Astrocyte of the cerebellum (primary cell): ENCODE measurements around the gene UROC1.

Experiments
- DNase-seq: peaks from one replicate; pipeline ENCODE4 v3.0.0-alpha.2; 2011; ENCODE audit warnings: low read depth
- H3K4me3 ChIP-seq: 2 replicates; pipeline ENCODE4 v1.5.1; 2011; ENCODE audit warnings: mild to moderate bottlenecking, low read depth, low read length, moderate library complexity
- CTCF ChIP-seq: IDR thresholded peaks from 2 replicates; pipeline ENCODE4 v1.5.1; 2012; ENCODE audit warnings: low read length, low read depth, moderate library complexity, mild to moderate bottlenecking; ENCODE audit errors: missing control alignments
- in situ Hi-C: cut with HindIII; loops from 2 replicates; pipeline ENCODE4 v1.10.0; 2017; ENCODE audit warnings: low sequenced_read_pairs

The UROC1 gene

GRCh38 chr3:126555795-126556636 lies 38.4 kb upstream of the UROC1 start:
- H3K4me3 ChIP-seq = no peak overlapping the region
- in situ Hi-C loops = no loop called here
- no peak for TF ChIP-seq CTCF
- no peak for DNase-seq

- in situ Hi-C loops = no loop called here
- DNase-seq = no peak
- no peak overlapping the region for H3K4me3 ChIP-seq
- TF ChIP-seq CTCF = no peak
These were observed 37.3 kb upstream of the UROC1 start for GRCh38 chr3:126554560-126555525.

GRCh38 chr3:126553284-126554084 lies 35.9 kb upstream of the UROC1 start:
- in situ Hi-C loops = no loop called here
- no peak overlapping the region for H3K4me3 ChIP-seq
- no peak for TF ChIP-seq CTCF
- DNase-seq = no peak

- no peak overlapping the region for H3K4me3 ChIP-seq
- in situ Hi-C loops = no loop called here
- DNase-seq = no peak
- TF ChIP-seq CTCF = no peak
These were observed 35.2 kb upstream of the UROC1 start for GRCh38 chr3:126552688-126553283.

- no peak overlapping the region for H3K4me3 ChIP-seq
- no peak for DNase-seq
- no peak for TF ChIP-seq CTCF
- in situ Hi-C loops = no loop called here
These were observed 34.5 kb upstream of the UROC1 start for GRCh38 chr3:126551839-126552687.
